Dendritic cell treated with granulocyte-macrophage colony-stimulating factor and Interleukin-4, amounts not matched to agents 40 ng/mL and 50 ng/mL, for 4 days (primary cell): ENCODE data around the gene DGKG.

Experiments
- H3K27ac Mint-ChIP-seq: one replicate; pipeline ENCODE4 v1.8.0; 2022; ENCODE audit warnings: mild to moderate bottlenecking, mixed read lengths
- H3K27me3 Mint-ChIP-seq: one replicate; pipeline ENCODE4 v1.8.0; 2022; ENCODE audit warnings: mild to moderate bottlenecking, mixed read lengths
- H3K36me3 Mint-ChIP-seq: one replicate; pipeline ENCODE4 v1.8.0; 2022; ENCODE audit warnings: low read depth, mixed read lengths
- H3K4me1 Mint-ChIP-seq: one replicate; pipeline ENCODE4 v1.8.0; 2022; ENCODE audit warnings: low read depth, mixed read lengths
- H3K4me3 Mint-ChIP-seq: one replicate; pipeline ENCODE4 v1.8.0; 2022; ENCODE audit warnings: mild to moderate bottlenecking, moderate library complexity, mixed read lengths
- H3K9me3 Mint-ChIP-seq: one replicate; pipeline ENCODE4 v1.8.0; 2022; ENCODE audit warnings: mixed read lengths
- intact Hi-C: fragments of 100-400 bp; cut with micrococcal nuclease; formaldehyde crosslinking; loops from one replicate; pipeline ENCODE4 v1.15.0; 2022

The DGKG gene

GRCh38 chr3:186220365-186220764 lies 141.7 kb downstream of the DGKG start:
- H3K4me3 Mint-ChIP-seq: no peak overlapping the region
- no peak overlapping the region for H3K27ac Mint-ChIP-seq
- peaks cover 7% of the 10 kb centered on the region for H3K4me1 Mint-ChIP-seq
- H3K9me3 Mint-ChIP-seq: no peaks in the 10 kb centered on the region
- intact Hi-C loops: no loop called here
- H3K27me3 Mint-ChIP-seq: no peaks in the 10 kb centered on the region
- H3K36me3 Mint-ChIP-seq: no peaks in the 10 kb centered on the region

DNA sequence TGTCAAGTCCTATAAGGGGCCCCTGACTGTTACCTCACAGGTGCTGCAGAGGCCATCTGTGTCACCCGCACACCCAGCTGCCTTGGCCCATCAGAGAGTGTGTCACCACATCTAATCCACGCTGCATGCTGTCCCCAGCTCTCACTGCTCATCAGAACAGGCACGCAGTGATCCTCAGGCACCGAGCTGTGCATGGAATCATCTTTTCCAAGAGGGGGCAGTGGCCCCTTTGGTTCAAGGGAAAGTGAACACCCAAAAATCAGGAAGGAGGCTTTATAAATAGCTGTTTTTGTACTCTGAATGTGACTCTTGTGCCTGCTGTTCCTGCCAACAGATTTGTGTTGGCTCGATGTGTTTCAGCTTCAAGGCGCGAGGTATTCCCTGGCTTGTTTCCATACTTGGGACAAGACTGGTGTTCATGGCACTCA lies 142.8 kb downstream of the DGKG start:
- Mint-ChIP-seq H3K4me1 (peaks cover 7% of the 10 kb centered on the region), H3K9me3 (no peaks in the 10 kb centered on the region), H3K4me3 (no peak overlapping the region), H3K36me3 (no peaks in the 10 kb centered on the region), H3K27ac (peak overlapping the region; percentile 5), H3K27me3 (no peaks in the 10 kb centered on the region)
- intact Hi-C loops: no loop called here

DNA sequence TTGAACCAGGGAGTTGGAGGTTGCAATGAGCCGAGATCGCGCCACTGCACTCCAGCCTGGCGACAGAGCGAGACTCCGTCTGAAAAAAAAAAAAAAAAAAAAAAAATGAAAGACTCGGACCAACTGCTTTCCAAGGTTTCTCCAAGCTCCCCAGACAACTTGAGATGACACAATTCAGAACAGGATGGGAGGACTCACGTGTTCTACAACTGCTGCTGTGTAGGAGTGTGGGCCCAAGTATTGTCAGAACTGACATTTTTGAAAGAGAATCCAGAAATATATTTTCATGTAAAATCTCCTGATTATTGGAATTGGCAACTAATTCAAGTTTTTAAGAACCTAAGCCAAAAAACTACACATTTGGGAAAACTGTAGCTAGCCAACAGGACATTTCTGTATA lies 143.6 kb downstream of the DGKG start:
- no peak overlapping the region for H3K4me3 Mint-ChIP-seq
- no peaks in the 10 kb centered on the region for H3K9me3 Mint-ChIP-seq
- H3K4me1 Mint-ChIP-seq: peaks cover 7% of the 10 kb centered on the region
- no peak overlapping the region for H3K27ac Mint-ChIP-seq
- intact Hi-C loops: no loop called here
- no peaks in the 10 kb centered on the region for H3K27me3 Mint-ChIP-seq
- no peaks in the 10 kb centered on the region for H3K36me3 Mint-ChIP-seq

- Mint-ChIP-seq H3K4me3 (no peak overlapping the region), H3K27ac (no peak overlapping the region), H3K36me3 (no peaks in the 10 kb centered on the region), H3K4me1 (peaks cover 7% of the 10 kb centered on the region), H3K9me3 (no peaks in the 10 kb centered on the region), H3K27me3 (no peaks in the 10 kb centered on the region)
- intact Hi-C loops: no loop called here
Measured at GRCh38 chr3:186217820-186218164, 144.2 kb downstream of the DGKG start.

GRCh38 chr3:186216900-186217819 lies 144.9 kb downstream of the DGKG start:
- Mint-ChIP-seq H3K36me3 (no peaks in the 10 kb centered on the region), H3K27me3 (no peaks in the 10 kb centered on the region), H3K27ac (no peak overlapping the region), H3K4me1 (peaks cover 7% of the 10 kb centered on the region), H3K9me3 (no peaks in the 10 kb centered on the region), H3K4me3 (no peak overlapping the region)
- intact Hi-C loops: no loop called here

DNA sequence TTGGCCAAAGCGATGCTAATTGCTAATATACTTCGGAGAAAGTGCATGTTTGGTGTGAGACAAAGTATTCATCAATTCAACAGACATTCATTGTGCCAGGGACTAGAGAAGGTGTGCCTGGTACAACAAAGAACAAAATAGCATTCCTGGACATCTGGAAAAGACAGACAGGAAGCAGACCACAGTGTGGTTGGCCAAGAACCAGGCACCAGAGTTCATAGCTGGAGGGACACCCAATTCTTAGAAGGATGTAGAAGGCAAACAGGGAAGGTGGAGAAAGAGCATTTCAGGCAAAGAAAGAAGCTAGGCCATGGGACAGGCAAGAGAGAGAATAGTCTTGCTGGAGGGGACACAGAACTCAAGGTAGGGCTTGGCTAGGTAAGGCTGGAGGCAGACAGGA lies 147.4 kb downstream of the DGKG start:
- Mint-ChIP-seq H3K9me3 (no peaks in the 10 kb centered on the region), H3K36me3 (no peaks in the 10 kb centered on the region), H3K4me3 (no peak overlapping the region), H3K27me3 (no peaks in the 10 kb centered on the region), H3K4me1 (peaks cover 13% of the 10 kb centered on the region), H3K27ac (peak overlapping the region; percentile 15)
- intact Hi-C loops: no loop called here

- no peaks in the 10 kb centered on the region for H3K36me3 Mint-ChIP-seq
- intact Hi-C loops: no loop called here
- no peaks in the 10 kb centered on the region for H3K9me3 Mint-ChIP-seq
- peaks cover 19% of the 10 kb centered on the region for H3K4me1 Mint-ChIP-seq
- H3K27ac Mint-ChIP-seq: no peak overlapping the region
- no peak overlapping the region for H3K4me3 Mint-ChIP-seq
- H3K27me3 Mint-ChIP-seq: no peaks in the 10 kb centered on the region
Measured at GRCh38 chr3:186213946-186214345, 148.1 kb downstream of the DGKG start.

DNA sequence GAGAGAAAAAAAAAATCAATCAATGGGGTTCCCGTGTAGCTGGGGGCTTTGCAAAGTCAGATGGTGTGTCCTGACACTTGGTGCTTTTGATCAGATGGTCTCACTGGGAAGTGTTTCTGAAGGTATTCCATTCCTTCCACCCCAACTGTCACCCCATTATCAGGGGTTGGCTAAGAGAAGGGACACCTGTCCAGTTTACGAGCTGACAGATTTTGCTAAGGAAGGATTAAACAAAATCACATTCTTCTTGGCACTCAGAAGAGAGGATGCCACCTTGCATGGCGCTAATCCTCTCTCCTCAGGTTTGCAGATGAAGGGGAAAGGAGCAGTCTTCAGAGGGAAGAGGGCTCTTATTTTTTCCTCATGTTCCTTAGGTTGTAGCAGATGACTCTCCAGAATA lies 149.4 kb downstream of the DGKG start:
- Mint-ChIP-seq H3K4me1 (peaks cover 32% of the 10 kb centered on the region), H3K27me3 (no peaks in the 10 kb centered on the region), H3K9me3 (no peaks in the 10 kb centered on the region), H3K4me3 (no peak overlapping the region), H3K36me3 (no peaks in the 10 kb centered on the region), H3K27ac (no peak overlapping the region)
- intact Hi-C loops: no loop called here

DNA sequence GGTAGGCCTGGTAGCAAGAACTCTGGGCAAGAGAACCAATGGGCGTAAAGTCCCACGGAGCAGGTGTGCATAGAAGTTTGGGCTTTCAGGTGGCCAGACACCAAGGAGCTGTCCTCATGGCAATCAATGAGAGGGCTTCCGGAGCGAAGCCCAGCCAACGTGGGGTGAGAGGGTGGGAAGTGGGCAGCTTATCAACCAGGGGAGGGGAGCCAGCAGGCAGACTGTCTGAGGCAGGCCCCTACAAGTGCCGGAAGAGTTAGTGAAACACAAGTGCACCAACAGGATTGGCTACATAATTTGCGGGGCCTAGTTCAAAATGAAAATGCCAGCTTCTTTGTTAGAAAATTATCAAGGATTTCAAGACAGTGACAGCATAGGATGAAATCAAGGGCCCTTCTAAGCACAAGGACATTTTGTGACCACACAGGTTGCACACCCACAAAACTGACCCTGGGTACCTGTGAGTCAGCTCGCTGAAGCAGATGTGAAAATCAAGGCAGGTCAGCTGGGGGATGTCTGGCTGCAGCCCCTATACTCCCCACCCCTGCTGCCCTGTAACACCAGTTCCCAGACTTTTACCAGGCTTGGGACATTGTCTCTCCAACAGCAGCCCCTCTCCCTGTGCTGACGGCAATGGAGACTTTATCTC lies 151.1 kb downstream of the DGKG start:
- peaks cover 32% of the 10 kb centered on the region for H3K4me1 Mint-ChIP-seq
- H3K36me3 Mint-ChIP-seq: no peaks in the 10 kb centered on the region
- no peaks in the 10 kb centered on the region for H3K27me3 Mint-ChIP-seq
- intact Hi-C loops: no loop called here
- peak overlapping the region; percentile 53 for H3K27ac Mint-ChIP-seq
- no peak overlapping the region for H3K4me3 Mint-ChIP-seq
- no peaks in the 10 kb centered on the region for H3K9me3 Mint-ChIP-seq

DNA sequence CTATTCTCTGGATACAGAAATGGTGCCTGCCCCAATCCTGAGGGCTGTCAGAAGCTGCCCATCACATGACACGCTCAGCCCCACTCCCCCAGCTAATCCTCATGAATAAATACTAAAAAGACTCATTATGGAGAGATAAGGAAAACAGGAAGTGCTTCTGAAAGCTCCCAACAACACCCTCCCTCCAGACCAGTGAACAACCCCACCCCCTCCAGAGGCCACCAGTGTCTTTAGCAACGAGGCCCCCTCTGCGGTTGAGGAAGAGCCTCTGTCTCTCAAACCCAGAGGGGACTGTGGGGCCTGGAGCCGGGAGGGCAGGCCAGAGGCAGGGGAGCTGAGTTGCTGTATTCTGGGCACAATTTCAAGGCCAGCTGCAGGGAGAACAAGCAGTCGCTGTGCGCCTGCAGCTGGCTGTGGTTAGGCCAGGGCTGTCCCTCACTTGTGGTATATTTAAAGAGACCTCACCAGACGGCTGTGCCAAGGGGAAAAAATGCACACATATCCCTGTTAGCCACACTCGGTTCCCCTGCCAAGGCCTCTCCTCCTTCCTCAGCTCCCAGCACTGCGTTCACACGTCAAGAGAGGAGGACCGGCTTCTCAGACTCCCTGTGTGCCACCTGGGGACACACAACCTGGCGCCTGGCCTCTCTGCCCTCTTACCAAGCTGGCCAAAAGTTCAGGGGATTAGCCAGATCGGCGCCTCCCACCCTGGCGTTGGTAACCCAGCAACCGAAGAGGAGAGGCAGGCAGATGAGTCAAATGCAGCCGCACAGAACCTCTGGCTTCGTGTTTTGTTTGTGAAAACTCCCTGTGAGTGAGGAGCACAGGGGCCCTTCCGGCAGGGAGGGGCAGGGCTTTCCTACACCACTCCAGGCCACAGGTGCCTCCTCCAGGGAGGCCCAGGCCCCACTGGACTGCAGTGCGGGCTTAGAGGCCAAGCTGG lies 152.0 kb downstream of the DGKG start:
- Mint-ChIP-seq H3K27me3 (no peaks in the 10 kb centered on the region), H3K9me3 (no peaks in the 10 kb centered on the region), H3K36me3 (no peaks in the 10 kb centered on the region), H3K4me3 (no peak overlapping the region), H3K4me1 (peaks cover 32% of the 10 kb centered on the region), H3K27ac (peak overlapping the region; percentile 53)
- intact Hi-C loops: no loop called here

DNA sequence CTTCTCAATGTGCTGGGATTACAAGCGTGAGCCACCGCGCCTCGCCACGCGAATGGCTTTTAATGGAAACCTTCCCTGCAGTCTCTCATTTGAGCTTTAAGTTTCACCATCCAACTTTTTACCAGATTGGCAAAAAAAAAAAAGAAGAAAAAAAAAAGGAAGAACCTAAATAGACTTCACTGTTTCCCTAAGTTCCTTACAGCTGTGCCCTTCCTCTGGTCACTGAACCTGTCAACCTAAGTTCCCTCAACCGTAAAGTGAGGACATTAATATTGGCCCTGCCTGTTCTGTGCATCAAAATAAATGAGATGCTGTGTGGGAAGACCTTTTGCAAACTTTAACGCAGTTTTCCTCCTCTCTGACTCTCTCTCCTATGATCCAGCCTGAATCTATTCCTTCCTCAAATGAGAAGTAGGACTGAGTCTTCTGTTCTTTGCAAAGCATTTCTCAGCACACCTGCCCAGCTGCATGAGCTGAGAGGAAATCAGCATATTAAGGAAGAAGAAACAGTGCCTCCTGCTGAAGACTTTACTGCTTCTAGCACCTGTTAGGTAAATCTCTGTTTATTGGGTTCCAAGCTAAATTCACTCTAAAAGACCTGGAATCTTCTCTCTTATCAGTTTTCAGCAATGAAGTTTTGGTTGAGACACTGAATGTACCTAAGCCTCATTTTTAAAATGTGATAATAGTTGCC lies 153.6 kb downstream of the DGKG start:
- intact Hi-C loops: no loop called here
- H3K36me3 Mint-ChIP-seq: no peaks in the 10 kb centered on the region
- no peaks in the 10 kb centered on the region for H3K27me3 Mint-ChIP-seq

DNA sequence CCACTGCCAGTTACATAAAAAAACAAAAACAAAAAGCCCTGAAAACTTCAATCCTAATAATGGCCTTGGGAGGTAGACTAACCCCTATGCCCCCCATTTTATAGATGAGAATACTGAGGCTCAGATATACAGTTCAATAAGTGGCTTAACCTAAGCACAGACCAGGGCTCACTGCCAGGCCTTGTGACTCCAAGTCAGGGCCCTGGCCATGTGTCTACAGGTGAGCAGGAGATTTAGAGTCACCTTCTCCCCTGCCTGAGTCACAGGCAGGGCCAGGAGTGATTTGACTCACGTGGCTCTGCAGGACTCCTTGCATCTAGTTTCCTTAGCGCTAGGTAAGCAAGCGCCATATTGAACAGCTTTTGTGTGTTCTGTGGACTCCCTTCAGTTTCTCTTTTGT lies 154.5 kb downstream of the DGKG start:
- H3K4me1 Mint-ChIP-seq: peaks cover 32% of the 10 kb centered on the region
- H3K9me3 Mint-ChIP-seq: no peaks in the 10 kb centered on the region
- intact Hi-C loops: no loop called here

More for the DNA sequence above, 153.6 kb downstream of the DGKG start:
- Mint-ChIP-seq H3K4me1 (peaks cover 32% of the 10 kb centered on the region), H3K27ac (peak overlapping the region; percentile 55), H3K9me3 (no peaks in the 10 kb centered on the region), H3K4me3 (no peak overlapping the region)

DNA sequence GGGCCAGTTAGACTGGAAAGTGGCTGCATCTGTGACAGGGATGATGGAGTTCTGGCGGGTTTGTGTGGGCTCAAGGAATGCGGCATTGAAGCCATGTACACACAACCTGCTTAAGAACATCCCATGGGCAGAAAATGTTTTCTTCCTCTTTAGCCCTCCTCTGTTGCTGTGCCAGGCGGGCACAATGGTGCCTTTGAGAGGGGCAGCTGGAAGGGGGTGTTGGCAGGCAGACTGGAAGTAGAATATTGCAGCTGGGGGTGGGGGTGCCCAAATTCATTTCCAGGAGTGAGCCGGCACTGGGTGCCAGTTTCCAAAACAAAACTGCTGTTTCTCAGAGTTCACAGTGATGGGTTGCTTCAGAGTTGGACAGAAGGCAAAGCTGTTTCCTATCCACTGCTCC lies 161.3 kb downstream of the DGKG start:
- peaks cover 15% of the 10 kb centered on the region for H3K36me3 Mint-ChIP-seq
- H3K4me1 Mint-ChIP-seq: no peaks in the 10 kb centered on the region
- H3K27ac Mint-ChIP-seq: no peak overlapping the region
- no peak overlapping the region for H3K4me3 Mint-ChIP-seq
- intact Hi-C loops: no loop called here
- H3K27me3 Mint-ChIP-seq: no peaks in the 10 kb centered on the region
- H3K9me3 Mint-ChIP-seq: no peaks in the 10 kb centered on the region

More for the DNA sequence above, 154.5 kb downstream of the DGKG start:
- Mint-ChIP-seq H3K4me3 (no peak overlapping the region), H3K27ac (peak overlapping the region; percentile 55), H3K36me3 (peaks cover 9% of the 10 kb centered on the region), H3K27me3 (no peaks in the 10 kb centered on the region)
